ENCODE results near the gene ANKRD33. TPM values are rescaled to one million over a fixed set of nuclear protein-coding genes. Genes with fewer than 3 reads are reported as not detected.

Gene ANKRD33
- total RNA-seq, 4 donors from 2014 or later = not detected

DNA sequence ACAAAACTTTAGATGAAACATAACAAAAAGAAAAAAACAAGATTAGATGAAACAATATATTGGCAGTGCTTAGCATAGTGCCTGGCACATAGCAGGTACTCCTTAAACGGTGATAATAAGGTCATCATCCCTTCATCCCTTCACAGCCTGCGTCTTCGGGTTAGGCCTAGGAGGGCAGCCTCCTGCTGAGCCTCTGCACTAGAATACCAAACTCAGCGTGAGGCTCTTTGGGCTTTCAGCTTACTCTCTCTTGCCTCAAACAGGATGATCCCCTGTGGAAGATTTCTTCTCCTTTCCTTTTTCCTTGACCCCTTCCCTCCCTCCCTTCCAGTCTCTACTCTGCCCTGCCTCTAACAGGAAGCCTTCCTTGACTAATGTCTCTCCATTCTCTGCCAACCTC, 25.0 kb upstream of the ANKRD33 start:
- no peak for ATAC-seq (ENCODE audit: low FRiP score)
- TF ChIP-seq, protein P1, sequence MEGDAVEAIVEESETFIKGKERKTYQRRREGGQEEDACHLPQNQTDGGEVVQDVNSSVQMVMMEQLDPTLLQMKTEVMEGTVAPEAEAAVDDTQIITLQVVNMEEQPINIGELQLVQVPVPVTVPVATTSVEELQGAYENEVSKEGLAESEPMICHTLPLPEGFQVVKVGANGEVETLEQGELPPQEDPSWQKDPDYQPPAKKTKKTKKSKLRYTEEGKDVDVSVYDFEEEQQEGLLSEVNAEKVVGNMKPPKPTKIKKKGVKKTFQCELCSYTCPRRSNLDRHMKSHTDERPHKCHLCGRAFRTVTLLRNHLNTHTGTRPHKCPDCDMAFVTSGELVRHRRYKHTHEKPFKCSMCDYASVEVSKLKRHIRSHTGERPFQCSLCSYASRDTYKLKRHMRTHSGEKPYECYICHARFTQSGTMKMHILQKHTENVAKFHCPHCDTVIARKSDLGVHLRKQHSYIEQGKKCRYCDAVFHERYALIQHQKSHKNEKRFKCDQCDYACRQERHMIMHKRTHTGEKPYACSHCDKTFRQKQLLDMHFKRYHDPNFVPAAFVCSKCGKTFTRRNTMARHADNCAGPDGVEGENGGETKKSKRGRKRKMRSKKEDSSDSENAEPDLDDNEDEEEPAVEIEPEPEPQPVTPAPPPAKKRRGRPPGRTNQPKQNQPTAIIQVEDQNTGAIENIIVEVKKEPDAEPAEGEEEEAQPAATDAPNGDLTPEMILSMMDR (IDR thresholded peaks at IDR 0.05) = no peak
- DNase-seq (ENCODE audit: low spot score) = no peak

DNA sequence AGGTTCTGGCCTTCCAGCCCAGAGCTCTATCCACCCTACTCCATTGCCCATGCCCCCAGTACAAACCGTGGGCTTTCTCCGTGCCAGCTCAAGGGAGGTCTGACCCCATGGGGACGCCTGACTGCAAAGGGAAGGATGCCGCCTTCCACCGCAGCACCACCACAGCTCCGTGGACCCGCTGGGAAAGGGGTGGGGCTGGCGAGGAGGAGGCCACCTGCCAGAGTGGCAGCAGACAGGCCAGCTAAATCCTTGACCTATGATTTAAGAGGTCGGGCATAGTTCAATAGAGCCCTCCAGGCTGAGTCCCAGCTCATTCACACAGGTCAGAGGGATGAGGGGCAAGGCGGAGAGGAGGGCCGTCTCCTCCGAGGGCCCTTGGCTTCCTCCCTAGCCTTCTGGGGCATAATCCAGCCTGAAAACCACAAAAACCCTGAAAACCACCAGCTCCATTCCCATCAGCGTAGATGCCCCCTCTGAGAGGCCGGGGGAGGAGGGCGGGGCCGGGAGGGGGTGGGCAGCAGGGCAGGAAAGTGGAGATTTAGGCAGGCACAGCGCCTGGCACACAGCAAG, 24.5 kb upstream of the ANKRD33 start:
- ATAC-seq (ENCODE audit: low FRiP score) (no peak), DNase-seq (ENCODE audit: low spot score) (no peak)
- TF ChIP-seq, protein P1 (IDR thresholded peaks at IDR 0.05) = no peak

DNA sequence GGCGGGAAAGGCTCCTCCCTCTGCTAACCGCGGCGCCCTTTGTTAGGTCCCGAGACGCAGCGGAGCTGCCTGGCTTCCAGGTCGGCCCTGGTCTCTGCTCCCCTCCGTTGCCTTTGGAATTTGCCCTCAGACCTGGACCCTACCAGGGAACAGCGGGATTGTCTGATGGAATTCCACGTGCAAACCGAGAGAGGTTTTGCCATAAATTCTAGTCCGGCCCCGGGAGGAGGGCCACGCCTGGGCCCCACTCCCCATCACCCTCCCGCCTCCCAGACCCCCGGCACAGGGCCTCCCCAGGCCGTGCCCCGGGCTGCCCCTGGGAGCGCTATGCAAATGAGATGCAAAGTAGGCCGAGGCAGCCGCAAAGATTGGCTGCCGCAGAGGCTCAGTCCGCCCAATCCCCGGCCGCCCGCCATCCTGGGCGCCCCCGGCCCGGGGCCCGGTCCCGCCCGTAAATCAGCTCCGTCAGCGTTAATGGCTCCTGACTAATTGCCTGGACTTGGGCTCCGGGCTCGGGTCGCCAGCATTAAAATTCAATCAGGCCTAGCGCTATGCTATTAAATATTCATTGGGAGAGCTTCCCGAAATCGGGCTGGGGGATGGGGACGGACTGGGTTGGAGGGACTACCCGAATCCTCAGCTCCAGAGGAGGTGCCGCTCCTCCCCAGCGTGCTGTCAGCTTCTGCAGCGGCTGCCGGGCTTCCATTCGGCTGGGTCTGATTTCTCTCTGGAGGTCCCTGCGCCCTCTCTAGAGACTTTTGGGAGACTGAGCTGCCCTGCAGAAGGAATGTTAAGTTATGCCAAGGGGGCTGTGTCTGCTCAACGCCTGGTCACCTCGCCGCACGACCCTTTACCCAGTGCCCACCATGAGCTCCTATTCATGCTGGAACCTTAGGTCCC, 23.7 kb upstream of the ANKRD33 start:
- DNase-seq (ENCODE audit: low spot score) = no peak
- ATAC-seq (ENCODE audit: low FRiP score) = peak; percentile 81
- TF ChIP-seq, protein P1 (IDR thresholded peaks at IDR 0.05) = no peak

DNA sequence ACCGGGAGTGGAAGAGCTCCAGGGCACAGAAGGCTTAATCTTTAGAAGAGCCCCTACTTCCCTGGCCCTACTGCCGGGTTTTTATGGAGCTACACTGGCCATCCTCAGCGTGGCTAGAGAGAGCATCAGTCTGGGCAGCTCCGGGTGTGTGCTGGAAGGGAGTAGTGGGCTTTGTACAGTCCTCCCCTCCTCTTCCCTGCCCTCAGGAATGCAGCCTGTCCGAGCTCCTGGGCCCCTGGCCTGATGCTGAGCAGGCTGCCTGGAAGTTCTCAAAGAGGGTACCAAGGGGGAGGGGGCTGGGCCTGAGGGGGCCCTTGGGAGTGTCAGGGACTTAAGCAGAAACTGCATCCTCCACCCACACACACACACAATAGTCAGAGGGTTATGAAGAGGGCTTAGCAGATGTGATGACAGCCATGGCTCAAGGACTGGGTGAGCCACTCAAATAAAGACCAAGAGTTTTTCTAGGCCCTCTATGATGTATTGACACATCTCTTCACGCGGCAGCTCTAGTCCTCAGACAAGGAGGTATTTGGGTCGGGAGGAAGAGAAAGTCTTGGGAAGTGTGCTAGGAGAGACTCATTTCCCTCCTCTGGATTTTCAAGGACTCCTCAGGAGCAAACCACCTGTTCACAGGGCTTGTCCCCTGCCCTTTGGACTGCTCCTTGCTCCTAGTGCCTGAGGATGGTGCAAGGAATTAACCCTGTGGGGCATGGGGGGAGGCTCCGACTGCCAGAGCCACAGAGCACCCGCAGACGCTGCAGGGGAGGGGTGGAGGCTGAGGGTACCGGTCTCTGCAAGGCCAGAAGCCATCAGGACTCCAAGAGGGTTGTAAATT, 22.9 kb upstream of the ANKRD33 start:
- ATAC-seq (ENCODE audit: low FRiP score) (no peak), DNase-seq (ENCODE audit: low spot score) (no peak)
- TF ChIP-seq, protein P1 (IDR thresholded peaks at IDR 0.05) = no peak

DNA sequence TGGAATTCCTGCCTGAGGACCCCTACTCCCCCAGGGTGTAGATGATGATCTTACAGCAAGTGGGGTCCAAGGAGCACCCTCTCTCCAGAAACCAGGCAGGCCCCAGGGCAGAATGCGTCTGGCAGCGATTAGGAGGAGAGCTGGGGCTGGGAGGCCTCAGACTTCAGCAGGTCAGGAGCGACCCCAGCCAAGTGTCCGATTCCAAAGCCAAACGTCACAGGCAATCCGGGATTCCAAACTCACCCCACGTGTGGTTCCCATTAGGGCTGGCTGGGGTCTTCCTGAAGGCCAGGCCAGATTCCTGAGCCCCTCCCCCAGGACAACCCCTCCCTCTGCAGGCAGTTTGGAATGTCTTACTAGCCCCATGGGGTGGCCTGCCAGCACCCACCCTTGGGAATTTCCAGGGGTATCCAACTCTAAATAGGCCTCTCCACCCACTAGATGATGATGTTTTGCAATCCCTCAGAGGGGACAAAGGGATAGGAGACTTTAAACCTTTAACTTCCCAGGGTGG, 22.1 kb upstream of the ANKRD33 start:
- ATAC-seq (ENCODE audit: low FRiP score) = no peak
- no peak for DNase-seq (ENCODE audit: low spot score)
- TF ChIP-seq, protein P1 (IDR thresholded peaks at IDR 0.05) = no peak

DNA sequence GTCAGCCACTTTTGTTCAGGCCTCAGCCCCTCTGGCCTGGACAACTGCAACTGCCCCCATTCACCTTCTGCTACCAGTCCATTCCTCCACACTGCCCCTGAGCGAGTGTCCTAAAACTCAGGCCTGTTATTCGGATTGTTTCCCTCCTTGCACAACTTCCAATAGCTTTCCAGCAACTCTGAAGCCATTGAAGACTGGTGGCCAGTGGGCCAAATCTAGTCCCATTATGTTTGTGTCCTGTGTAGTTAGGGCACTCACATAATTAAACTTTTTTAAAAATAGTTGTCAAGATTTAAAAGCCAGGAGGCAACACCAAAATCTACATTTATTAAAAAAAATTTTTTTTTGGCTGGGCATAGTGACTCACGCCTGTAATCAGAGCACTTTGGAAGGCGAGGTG, 21.6 kb upstream of the ANKRD33 start:
- no peak for DNase-seq (ENCODE audit: low spot score)
- no peak for ATAC-seq (ENCODE audit: low FRiP score)
- TF ChIP-seq, protein P1 (IDR thresholded peaks at IDR 0.05) = no peak

Data from omental fat pad (tissue), 4 donors.